Measurements from ENCODE around the gene TMEM42.
"Not testable (repeated sequence)": the region's sequence is repeated elsewhere in the genome, so short reads cannot be mapped to it uniquely, and the experiment has no call there.

Gene TMEM42

DNA sequence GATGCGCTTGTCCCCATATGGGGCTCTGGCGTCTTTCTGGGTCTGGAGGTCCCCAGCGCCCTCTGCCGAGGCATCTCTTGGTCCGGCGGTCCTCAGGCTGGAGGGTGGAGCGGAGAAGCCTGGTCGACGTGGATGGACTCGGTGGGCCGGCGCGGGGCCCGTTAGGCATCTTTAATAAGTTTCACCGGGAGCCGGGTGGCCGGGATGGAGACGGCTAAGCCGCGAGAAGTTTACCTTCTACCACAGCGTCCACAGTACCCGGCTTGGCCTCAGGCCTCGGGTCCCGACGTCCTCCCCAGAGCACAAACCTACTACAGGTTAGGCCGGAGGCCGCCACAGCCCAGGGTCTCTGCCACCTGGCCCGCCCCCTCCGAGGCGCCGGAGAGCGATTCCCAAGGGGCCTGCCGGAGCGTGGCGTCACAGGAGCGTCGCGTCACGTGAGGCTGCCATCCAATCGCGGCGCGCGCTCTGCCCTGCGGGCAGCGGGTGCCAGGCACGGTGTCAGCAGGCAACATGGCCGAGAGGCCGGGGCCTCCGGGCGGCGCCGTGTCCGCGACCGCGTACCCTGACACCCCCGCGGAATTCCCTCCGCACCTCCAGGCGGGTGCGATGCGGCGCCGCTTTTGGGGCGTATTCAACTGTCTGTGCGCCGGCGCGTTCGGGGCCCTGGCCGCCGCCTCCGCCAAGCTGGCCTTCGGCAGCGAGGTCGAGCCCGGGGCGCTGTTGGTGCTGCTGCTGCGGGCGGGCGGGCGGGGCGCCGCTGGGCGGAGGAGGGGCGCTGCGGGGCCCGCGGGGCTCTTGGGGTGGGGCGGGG, at the start of gene TMEM42:
TSS of gene TMEM42 (plus strand) at position 501 of the 814 bp plus-strand sequence. CDS start at position 514, 13 bp downstream.
- peak; percentile 82 for DNase-seq (ENCODE audit: low spot score)

DNA sequence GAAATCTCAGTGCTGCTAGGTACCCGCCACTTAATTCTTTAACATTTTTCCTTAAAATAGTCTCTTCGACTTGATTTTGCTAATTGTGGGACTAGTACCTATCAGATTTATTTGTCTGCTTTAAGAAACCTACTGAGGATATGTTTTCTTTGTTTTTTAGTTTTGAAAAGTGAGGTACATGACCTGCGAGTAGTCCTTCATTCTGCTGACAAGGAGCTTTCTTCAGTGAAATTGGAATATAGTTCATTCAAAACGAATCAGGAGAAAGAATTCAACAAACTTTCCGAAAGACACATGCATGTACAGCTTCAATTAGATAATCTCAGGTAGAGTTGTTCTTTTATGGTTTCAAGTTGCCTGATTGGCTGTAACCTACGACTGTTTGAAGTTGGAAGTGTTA, 47.0 kb upstream of the TMEM42 start:
- no peak for DNase-seq (ENCODE audit: low spot score)

- DNase-seq (ENCODE audit: low spot score) = not testable (repeated sequence)
Measured at GRCh38 chr3:44816334-44816733, 45.4 kb upstream of the TMEM42 start.

DNA sequence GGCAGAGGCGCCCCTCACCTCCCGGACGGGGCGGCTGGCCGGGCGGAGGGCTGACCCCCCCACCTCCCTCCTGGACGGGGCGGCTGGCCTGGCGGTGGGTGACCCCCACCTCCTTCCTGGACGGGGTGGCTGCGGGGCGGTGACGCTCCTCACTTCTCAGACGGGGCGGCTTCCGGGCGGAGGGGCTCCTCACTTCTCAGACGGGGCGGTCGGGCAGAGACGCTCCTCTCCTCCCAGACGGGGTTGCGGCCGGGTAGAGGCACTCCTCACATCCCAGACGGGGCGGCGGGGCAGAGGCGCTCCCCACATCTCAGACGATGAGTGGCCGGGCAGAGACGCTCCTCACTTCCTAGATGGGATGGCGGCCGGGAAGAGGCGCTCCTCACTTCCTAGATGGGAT, 40.5 kb upstream of the TMEM42 start:
- DNase-seq (ENCODE audit: low spot score) = not testable (repeated sequence)

DNA sequence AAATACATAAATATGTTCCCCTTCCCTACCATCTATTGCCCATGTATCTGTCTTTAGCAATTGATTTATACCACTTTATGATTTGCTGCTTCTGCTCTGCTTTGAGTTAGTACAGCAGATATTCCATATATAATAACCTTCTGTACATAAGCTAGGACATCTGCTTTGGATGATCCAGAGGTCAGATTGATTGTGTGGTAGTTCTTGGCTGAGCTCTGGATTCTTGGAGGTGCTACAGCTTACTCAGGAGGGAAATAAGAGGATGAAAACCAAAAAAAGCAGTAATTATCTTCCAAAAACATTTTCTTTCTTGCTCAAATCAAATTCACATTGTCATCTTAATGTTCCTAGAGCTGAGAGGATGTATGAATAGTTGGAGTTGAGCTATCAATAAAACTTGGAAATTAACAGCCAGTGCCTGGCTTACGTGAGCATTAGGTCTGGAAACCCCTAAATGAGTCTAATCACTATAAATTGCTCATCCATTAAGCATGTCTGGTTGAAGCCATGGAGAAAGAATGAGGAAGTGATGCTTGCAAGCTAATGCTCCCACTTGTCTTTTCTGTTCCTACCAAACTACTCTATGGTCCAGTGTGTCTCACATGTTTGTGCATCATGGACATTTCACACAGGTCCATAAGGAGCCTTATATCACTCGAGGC, 36.3 kb upstream of the TMEM42 start:
- DNase-seq (ENCODE audit: low spot score) = no peak

- DNase-seq (ENCODE audit: low spot score) = no peak
Measured at GRCh38 chr3:44827196-44827595, 34.5 kb upstream of the TMEM42 start.

DNA sequence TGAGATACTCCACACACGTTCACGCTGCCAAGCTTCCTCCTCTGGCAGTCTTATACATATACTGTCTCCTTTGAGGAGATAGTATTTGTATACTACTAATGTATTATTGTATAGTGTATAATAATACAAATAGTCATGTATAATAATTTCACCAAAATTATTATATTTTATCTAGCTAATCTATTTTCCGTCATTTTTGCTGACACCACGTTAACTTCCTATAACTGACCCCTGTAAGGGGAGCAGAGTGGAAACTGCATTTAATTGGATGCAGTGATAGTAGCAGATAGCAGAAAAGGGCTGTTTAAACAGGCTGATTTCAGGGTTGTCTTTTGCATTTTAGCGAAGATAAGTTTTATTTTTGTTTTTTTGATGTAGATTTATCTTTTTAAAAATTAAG, 30.5 kb upstream of the TMEM42 start:
- no peak for DNase-seq (ENCODE audit: low spot score)

- no peak for DNase-seq (ENCODE audit: low spot score)
Measured at GRCh38 chr3:44832032-44832431, 29.7 kb upstream of the TMEM42 start.

DNA sequence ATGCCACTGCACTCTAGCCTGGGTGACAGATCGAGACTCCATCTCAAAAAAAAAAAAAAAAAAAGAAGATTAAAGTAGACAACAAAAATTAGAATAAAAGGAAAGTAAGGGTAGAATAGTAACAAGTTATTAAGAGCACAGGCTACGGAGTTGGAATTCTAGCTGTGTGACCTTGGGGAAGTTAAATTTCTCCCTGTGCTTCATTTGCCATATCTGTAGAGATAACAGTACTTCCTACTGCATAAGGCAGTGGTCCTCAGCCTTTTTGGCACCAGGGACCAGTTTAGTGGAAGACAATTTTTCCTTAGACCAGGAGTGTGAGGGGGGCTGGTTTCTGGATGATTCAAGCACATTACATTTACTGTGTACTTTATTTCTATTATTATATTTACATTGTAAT, 28.7 kb upstream of the TMEM42 start:
- DNase-seq (ENCODE audit: low spot score) = no peak

- no peak for DNase-seq (ENCODE audit: low spot score)
Measured at GRCh38 chr3:44833394-44833793, 28.3 kb upstream of the TMEM42 start.

GRCh38 chr3:44835684-44836083, 26.0 kb upstream of the TMEM42 start:
- no peak for DNase-seq (ENCODE audit: low spot score)

DNA sequence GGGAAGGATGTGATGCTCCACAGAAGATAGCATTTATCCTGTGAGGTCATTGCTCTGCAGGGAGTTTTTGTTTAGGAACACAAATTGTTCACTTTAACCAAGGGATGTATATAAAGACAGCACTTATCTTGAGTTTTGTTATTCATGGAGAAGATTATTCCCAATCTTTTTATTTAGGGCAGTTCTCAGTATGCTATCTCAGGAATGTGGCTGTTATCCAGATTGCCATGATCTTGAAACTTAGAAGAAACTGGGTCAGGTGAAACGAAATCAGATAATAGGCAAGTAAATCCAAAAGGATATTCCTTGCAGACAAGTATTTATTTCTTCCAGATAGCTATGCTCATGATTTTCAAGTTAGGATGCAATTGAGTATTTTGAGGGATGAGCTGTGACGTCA, 19.3 kb upstream of the TMEM42 start:
- no peak for DNase-seq (ENCODE audit: low spot score)

- DNase-seq (ENCODE audit: low spot score) = no peak
Measured at GRCh38 chr3:44845528-44846520, 15.9 kb upstream of the TMEM42 start.

DNA sequence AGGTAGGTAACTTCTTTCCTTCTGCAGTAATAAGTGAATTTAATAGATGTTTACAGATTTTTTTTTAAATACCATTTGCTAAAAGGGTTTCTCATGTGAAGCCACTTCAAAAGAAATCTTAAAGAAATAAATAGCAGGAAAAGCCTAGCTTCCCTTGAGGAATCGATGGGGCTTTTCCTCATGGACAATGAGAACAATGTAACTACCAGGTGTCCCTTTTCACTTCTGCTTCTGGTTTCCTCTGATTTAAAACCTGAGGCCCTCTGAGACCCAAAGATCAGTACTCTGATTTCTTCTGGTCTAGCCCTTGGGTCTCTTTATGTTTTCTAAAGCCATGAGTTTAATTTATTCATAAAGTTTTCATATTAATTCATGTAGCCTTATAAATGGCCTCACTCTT, 13.1 kb upstream of the TMEM42 start:
- DNase-seq (ENCODE audit: low spot score) = no peak

GRCh38 chr3:44856663-44857062, 5.0 kb upstream of the TMEM42 start:
- DNase-seq (ENCODE audit: low spot score) = not testable (repeated sequence)

DNA sequence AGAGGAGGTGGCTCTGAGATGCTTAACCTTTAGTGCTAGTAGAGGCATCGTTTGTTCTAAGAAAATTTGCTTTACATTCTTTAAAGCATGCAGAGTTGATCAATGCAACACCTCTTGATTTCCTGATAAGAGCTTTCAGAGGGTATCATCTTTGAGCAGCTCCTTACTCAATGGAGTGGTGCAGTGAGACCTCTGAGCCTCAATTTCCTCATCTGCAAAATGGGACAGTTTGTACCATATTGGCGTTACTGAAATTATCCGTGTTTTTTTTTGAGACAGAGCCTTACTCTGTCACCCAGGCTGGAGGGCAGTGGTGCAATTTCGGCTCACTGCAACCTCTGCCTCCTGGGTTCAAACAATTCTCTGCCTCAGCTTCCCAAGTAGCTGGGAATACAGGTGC, 1.6 kb upstream of the TMEM42 start:
- no peak for DNase-seq (ENCODE audit: low spot score)

- DNase-seq (ENCODE audit: low spot score) = peak; percentile 15
Measured at GRCh38 chr3:44862226-44862637, 520 bp downstream of the TMEM42 start.

DNA sequence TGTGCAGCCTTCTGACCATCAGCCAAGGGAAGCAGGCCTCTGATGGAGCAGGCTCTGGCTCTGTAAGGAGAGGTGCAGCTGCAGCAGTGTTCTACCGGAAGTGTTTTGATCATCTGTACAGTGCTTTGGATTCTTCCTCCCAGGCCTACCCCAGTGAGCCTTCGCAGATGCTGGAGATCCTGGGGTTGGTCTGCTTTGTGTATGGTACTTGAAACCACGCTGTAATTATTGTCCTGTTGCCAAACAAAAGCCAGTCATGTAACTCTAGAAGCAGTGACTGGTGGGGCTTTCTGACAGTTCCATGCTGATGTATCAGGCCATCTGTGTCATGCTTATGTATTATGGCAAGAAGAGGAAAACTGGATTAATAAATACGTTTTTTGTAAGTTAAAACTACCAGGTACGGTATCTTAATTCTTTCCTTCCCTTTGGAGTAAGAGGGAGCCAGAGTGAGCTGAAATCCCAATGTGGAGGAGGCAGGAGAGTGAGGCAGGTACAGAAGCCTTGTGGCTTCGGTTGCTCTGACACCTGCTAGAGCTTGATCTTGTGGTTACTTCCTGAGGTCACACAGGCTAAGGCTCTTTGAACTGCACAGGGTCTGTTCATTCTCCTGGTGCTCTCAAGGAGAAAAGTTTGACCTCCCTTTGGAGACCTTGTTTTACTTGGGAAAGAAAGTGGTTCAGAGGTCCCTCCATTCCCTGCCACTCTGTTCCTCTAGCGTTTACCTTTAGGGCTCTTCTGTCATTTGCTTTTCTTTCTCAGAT, 3.7 kb downstream of the TMEM42 start:
- no peak for DNase-seq (ENCODE audit: low spot score)

GRCh38 chr3:44867421-44868111, 5.9 kb downstream of the TMEM42 start:
- DNase-seq (ENCODE audit: low spot score) = no peak

DNA sequence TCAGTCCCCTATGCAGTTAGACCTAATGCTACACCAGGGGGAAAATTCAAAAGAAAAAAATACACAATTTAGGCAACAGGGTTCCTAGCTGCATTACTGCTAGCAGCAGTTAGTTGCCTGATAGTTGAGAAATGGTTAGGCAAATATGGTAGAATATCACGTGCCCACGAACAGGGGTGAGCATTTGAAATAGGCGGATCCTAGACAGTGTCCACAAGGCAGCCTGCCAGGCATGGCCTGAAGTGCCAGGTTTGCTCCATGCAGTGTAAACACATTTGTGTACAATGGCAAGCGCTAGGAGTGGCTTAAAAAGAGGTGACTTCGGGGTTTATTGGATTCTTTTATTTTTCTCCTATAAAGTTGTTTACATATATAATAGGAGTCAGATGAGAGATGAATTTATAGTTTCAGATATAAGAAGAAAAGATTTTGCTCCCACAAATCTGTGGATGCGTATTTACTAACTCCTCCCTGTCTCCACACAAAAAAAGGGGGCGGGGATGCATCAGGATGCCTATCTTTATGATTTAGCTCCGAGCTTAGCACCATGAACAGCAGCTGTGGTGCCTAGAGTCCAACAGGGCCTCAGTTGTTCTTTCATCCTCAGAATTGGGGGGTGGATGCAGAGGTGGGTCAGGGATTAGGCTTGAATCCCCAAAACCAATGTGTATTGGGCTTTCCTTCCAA, 8.8 kb downstream of the TMEM42 start:
- no peak for DNase-seq (ENCODE audit: low spot score)

All from kidney capillary endothelial cell (primary cell).